Measurements from ENCODE around the gene POPDC2.
A peak's percentile ranks its signal among the peaks of the same experiment; 100 is the strongest.

Gene POPDC2

DNA sequence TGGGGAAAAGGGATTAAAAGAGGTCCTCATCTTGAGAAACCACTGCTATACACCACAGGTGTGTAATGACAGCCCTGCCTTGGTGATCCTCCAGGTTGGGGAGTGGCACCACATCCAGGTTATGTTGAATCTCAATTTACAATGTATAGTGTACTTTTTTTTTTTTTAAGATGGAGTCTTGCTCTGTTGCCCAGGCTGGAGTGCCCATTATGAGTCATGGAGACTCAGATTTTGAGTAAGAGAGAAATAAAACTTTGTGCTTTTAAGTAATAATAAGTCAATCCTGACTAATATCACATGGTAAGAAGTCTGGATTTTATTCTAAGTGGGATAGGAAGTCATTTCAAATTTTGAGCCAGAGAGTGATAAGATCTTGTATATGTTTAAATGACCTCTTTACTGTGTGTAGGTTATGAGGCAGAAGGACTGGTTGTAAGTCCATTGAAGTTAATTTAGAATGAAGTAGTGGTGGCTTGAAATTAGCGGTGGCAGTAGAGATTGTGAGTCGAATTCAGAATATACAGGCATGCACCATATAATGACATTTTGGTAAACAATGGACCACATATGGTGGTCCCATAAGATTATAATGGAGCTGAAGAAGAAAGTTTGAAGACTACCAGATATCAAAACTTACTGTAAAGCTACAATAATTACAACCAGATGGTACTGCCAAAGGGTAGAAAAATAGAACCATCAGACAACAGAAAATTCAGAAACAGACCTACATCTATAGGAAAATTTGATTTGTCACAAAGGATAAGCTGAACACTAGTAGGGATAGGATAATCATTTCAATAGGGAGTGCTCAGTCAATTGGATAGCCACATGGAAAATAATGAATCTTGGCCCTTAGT lies 20.7 kb downstream of the POPDC2 start:
- no peak for DNase-seq (ENCODE audit: low spot score)

DNA sequence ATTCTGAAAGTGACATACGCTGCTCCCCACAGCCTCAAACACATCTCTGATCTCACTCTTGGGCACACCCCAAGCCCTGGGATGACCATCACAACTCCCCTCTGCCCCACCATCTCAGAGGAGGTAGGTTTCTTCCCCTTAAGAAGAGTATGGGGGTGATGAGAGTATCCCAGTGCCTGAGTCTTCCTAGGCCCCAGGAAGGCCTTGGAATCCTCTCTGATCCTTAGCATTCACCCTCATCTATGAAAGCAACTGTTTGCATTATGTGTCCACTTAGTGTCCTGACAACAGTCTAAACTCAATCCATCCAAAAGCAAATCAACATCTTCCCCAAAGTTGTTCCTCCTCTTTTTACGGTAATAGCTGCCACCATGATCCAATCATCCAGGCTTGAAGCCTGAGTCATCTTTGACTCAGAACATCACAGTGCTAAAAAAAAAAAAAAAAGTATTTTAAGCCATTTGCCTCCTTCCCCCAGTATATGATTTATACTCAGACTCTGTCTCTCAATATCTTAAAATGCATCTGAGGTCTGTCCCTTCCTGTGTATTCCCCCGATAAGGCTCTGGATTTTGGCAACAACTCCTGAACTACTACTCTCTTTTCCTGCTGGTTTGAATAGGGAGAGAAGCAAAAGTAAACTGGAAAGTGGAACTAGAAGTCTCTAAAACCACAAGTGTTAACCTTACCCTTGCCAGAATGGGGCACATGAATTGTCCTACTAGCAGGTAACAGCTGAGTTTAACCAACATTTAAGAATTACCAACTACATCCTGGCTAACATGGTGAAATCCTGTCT lies 22.5 kb downstream of the POPDC2 start:
- peak; percentile 70 for DNase-seq (ENCODE audit: low spot score)

DNA sequence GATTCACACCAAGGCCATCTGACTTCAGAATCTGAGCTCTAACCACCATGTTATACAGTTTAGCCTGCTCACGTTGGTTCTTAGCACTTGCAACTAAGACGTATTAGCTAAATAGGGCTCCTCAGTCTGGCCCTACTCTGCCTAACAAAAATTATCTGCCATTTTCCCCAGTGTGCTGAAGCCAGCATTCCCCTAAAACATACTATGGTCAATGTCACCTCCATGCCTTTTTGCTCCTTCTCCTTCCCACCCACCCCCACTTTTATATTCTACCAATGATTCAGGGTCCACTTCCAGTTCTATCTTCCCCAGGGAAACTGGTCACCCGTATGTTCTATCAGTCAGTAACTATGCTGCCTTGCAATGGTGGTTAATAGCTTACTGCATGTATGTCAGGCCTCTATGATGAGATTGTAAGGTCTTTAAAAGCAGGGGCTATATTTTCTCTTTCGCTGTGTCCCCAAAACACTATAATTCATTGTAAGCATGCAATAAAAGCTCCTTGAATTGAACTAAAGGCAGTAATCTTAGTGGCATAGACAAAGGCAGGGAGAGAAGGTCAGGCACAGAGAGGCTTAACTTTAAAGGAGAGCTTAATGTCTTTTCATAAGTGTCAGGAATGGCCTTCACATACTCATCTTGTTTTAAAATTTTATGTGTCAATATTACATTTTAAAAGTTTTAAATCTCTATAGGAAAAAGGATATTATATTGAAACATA lies 23.3 kb downstream of the POPDC2 start:
- DNase-seq (ENCODE audit: low spot score), result no peak

DNA sequence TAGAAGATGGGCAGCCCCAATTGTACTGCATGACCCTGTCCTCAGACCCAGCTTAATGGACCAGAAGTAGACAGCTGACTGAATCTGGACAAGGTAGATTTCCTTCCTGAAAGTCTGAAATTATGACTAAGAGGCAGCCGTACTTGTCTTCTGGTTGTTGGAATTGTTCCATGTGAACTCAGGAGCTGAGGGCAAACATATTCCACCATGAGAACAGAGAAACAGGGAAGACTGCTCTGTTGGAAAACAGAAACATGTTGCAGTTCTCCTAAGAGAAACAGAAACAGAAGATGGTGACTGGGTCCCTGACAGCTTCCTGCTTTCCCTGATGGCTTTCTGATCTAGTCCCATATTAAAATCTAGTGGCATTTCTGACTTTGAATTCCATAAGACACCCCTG lies 24.1 kb downstream of the POPDC2 start:
- no peak for DNase-seq (ENCODE audit: low spot score)

DNA sequence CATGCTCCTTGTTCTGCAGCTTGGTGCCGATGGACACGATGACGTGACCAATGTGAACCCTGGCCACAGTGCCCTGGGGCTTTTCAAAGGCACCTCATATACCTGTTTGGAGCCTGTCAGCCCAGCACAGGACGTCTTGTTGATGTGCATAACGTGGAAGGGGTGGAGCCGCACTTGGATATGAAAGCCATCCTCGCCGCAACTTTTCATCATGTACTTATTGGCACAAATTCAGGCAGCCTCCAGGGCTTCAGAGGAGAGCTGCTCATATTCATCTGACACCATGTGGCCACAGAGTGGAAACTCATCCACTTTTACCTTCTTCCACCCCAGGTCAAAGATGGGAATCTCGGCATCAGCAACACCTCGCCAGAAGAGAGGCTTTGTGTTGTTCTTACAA lies 24.7 kb downstream of the POPDC2 start:
- DNase-seq (ENCODE audit: low spot score), result no peak

DNA sequence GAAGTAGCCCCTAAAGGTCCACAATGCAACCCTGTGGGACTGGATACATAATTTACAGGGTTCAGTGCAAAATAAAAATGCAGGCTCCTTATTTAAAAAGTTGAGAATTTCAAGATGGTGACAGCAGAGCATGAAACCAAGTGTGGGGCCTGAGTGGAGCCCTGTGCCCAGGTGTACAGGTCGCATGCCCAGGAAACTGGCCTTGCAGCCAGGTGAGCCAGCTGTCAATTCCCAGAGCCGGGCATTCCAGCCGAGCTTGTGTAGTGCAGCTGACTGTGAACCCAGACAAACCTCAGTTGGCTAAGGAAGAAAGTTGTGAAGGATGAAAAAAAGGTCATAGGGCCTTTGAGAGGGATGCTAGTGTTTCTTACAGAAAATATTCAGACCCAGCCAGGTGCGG lies 27.6 kb downstream of the POPDC2 start:
- DNase-seq (ENCODE audit: low spot score), result no peak

DNA sequence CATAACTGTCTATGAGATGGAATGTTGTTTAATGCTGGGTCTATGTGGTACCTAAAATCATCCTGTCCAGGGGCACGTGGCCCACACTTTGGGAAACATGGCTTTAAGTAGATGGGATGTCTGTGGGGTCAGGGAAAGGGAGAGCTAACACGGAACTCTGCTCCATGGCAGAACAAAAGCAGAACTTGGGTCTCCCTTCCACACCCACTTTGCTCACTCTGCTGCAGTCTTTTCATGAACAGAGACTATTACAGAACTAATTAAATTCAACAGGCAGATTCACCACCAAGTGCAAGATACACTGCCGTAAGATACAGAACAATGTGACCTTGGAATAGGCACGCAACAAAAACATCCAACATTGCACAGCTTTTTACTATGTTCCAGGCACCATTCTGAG lies 28.2 kb downstream of the POPDC2 start:
- no peak for DNase-seq (ENCODE audit: low spot score)

DNA sequence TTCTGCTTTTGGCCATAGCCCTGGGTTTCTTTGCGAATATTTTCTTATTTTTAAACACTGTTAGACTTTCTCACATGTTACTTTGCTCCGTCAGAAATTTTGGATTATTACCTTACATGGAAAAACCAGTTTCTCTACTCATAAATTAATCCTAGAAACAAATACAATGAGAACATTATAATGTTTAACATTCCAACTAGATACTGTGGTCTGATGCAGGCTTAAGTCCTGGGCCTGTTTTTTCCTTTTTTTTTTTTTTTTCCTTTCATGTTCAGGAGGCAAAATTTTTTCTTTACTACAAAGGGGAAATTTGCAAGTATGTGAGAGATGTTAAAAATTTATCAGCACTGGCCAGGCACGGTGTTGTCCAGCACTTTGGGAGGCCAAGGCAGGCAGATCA lies 28.9 kb downstream of the POPDC2 start:
- DNase-seq (ENCODE audit: low spot score), result peak; percentile 46

DNA sequence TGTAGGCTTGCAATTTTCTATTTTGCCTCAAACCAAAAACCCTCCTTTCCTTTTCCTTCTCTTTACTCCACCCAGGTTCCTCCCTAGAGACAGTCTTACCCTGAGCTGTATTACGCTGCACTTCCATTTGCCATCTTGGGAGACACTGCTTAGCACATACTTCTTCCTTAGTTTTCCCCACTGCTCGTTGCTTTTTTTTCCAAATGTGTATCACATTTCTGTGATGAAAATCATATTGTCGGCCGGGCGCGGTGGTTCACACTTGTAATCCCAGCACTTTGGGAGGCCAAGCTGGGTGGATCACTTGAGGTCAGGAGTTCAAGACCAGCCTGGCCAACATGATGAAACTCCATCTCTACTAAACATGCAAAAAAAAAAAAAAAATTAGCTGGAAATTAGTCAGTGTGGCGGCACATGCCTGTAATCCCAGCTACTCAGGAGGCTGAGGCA lies 29.5 kb downstream of the POPDC2 start:
- no peak for DNase-seq (ENCODE audit: low spot score)

DNA sequence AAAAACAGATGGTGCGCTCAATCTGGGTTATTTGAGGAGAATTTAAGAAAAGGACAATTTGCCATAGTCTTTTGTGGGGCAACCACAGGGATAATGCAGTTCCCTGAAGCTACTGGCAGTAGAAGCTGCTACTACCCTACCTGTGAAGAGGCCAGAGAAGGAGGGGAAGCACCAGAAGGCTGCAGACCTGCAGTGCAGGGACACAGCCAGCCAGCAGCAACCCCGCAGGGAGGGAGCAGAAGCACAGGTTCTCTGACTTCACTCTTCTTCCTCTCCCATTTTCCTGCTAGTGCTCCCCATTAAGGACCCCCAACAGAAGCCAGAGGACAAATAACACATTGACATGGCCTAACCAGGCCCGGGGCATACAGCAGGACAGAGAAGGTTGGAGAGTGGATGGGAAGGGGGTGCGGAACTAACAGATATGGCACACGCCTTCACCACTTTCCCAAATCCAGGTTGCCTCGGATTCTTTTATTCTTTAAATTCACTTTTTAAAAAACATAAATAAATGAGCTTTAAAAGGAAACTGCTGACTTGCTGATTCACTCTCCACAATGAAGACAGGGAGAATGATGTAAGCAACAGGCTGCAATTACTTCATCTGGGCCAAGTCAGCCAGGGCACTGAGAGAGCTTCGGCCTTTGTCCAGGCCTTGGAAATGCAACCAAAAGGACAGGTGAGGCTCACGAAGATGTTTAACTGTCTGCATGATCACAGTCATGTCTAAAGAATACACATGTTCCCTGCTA lies 30.1 kb downstream of the POPDC2 start:
- no peak for DNase-seq (ENCODE audit: low spot score)

DNA sequence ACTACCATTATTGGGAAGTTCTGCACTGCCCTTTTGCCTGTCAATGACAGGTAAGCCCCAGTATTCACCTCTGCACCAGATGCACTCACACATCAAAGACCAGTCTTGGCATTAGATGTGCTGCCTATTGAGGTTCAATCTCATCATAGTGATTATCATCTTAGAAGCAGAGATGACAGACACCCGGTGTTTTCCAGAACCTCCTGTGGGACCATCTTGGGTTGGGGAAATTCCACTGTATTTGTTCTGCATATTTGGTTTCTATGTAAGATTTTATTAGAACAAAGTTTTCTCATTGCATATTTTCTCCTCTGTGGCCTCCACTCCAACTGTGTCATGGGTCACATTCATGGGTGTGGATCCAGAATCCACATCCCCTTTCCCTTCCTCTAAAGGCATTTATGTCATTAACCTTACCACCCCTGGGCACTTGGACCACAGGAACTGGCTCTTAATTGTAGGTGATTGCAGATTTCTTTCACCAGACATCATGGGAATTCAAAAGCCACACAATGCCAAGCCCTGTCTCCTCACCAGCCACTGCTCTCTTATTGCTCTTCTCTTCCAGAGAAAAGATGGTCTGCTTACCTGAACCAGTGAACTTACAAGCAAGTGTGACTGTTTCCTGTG lies 31.5 kb downstream of the POPDC2 start:
- DNase-seq (ENCODE audit: low spot score), result no peak

DNA sequence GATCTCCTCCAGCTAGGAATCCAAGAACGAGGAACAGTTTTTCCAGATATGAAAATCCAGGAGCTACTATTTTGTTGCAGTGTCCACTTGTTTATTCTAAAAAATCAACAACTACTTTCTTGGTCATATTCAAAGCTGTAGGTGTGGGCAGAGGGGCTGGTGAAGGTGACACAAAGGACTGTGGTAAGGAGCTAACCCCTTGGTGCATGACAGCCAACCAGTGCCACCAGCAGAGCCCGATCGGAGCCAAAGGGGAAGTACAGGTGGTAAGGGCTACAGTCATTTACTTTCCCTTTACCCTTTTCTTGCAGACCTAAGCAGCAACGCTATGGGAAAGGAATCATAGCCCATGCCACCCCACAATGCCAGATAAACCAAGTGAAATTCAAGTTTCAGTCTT lies 32.0 kb downstream of the POPDC2 start:
- no peak for DNase-seq (ENCODE audit: low spot score)

DNA sequence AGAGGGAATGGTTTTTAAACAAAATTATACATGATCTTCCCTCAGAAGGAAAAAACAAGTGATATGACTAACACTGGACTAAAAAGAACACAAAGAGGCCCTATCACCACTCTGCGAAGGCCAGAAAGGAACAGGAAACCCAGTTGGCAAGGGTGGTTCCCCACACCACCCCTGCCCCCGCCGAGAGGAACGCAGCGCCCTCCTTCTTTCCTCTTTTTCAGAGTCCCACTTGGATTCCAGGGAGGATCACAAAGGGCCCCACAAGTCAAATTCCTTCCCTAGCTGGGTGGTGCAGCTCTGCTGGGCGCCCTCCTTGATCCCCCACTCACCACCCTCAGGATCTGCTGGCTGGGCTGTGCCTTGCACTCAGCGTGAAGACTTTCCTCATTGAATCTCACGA lies 32.9 kb downstream of the POPDC2 start:
- peak; percentile 75 for DNase-seq (ENCODE audit: low spot score)

DNA sequence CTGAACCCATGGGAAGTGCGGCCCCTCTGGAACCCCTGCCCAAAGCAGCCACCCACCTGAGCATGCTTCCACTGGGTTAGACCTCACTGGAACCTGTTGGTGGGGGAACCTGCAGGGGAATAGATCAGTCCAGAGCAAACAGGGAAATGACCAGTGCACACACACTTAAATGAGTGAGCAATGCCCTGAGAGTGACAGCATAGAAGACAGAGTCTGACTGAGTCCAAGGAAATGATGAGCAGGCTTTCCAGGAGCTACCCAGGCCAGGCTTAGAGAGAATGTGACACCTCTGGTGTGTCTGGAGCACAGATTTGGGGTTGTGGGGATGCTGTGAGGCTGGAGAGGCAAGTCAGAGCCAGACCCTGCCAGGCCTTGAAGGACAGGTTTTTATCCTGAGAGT lies 34.2 kb downstream of the POPDC2 start:
- no peak for DNase-seq (ENCODE audit: low spot score)

DNA sequence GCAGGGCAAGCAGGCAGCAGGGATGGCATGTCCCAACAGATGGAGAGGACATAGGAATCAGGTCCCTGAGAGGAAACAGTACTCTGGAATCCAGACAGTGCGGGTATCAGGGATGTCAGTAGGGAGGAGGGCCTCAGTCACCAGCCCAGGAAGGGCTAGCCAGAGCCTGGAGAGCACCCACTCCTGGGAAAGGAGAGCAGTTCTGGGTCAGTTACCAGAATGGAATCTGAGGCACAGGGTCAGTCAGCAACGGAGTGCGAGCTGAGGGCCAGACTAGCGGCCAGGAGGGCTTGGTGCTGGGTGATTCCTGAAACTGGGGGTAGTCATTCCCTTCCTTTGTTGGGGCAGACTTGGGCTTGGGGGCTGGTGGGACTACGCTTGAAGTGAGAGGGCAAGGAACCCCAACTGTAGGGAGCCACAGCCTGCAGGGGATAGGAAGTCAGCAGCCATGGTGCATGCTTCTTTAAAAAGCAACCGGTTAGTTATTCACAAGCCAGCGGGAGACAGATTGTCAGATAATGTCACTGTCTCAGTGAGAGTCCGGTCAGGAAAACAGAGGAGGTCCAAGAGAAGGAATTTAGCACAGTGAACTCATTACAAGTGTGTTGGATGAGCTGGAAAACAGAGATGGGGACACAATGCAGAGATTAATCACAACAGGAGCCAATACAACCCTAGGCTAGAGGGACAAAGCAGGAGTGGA lies 34.8 kb downstream of the POPDC2 start:
- no peak for DNase-seq (ENCODE audit: low spot score)

DNA sequence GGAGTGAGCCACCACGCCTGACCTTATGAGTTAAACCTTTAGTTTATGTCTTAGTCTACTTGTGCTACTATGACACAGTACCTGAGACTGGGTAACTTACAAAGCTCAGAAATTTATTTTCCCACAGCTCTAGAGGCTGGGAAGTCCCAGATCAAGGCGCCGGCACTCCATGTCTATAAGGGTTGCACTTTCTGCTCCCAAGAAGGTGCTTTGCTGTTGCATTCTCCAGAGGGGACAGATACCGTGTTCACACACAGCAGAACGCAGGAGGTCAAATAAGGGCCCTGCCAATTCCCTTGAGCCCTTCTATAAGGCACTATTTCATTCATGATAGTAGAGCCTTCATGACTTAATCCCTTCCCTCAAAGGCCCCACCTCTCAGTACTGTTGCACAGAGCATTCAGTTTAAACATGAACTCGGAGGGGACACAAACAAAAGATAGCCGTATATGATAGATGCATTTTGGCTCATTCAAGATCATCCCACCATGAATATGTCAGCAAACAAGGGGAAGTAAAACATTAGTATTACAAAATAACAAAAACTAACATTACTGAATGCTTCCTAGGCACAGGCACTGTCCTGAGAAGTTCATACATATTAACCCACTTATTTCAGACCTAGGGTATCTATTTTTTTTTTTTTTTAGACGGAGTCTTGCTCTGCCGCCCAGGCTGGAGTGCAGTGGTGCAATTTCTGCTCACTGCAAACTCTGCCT lies 36.2 kb downstream of the POPDC2 start:
- no peak for DNase-seq (ENCODE audit: low spot score)

DNA sequence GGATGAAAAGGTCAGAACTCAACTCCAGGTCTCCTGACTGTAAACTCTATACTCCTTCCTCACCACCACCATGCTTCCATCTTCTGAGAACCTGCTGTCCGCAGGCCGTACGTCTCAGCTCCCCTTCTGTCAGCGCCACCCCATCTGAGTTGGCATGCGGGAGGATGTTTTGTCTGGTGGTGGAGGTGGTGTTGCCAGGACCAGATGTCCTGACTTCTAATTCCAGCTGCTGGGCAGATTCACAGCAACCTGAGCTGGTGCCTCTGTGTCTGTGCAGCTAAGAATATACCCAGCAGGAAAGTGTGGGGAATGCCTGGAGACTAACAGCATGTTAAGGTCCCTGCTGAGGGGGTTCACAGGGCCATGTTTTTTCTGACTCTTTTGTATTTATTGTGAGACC lies 39.5 kb downstream of the POPDC2 start:
- DNase-seq (ENCODE audit: low spot score), result no peak

DNA sequence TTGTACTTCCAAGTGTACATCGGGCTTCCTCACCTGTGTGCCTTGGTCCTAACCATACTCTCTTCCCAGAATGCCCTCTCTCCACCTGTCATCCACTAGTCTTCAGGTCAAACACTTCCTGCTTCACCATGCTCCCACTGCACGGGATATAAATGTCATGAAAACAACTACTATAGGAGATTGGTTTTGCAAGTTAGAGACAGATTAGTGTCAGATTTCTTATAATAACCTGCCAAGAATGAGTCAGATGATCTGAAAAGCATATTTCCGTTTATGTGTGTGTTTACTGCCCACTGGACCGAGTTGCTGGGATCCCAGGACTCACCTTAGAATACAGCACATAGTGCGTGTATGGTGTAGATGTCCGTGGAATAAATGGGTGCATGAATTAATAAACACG lies 41.3 kb downstream of the POPDC2 start:
- DNase-seq (ENCODE audit: low spot score), result no peak

DNA sequence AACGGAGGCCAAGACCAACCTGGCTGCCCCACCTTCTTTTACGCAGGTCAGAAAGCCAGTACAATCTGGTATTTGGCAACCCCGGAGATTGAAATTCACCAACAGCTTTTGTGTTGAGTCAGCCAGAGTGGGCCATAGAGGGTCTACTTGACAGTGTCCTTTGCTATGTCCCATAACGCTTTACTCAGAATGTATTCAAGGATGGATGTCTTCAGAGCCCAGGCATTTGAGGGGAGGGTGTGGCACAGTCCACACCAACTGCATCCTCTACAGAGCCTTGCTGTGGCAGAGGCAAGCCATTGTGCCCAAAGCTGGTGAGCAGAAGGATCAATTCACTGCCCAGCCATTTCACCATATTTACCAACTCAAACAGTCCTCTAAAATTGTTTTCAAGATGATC lies 44.3 kb downstream of the POPDC2 start:
- no peak for DNase-seq (ENCODE audit: low spot score)

DNA sequence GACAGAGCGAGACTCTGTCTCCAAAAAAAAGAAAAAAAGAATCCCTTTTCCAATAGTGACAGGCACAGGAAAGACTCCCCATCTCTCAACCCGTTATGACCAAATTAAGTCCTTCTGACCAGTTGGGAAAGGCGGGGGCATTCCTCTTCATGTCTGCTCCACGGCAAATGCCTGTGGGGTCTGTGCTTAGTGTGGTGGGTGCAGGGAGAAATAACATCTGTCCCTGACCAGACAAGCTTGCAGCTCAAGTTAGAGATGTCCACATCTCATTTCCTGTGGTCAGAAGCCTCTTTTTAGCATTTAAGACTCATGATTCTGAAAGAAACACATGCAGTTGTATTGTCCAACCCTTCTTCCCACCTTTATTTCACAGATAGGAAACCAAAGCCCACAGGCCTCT lies 46.5 kb downstream of the POPDC2 start:
- no peak for DNase-seq (ENCODE audit: low spot score)
